Skeletal muscle satellite cell (primary cell): ENCODE results near the gene CLK2.
A peak's percentile ranks its signal among the peaks of the same experiment; 100 is the strongest.
"Not testable (repeated sequence)": the region's sequence is repeated elsewhere in the genome, so short reads cannot be mapped to it uniquely, and the experiment has no call there.

Source experiments
- H3K27me3 ChIP-seq: 2 replicates; pipeline ENCODE4 v1.7.0; 2013; ENCODE audit warnings: low read length; ENCODE audit not compliant: control insufficient read depth, insufficient read depth
- H3K36me3 ChIP-seq: 2 replicates; pipeline ENCODE4 v1.7.0; 2013; ENCODE audit warnings: mild to moderate bottlenecking, control low read depth, low read length; ENCODE audit not compliant: insufficient read depth
- H3K4me1 ChIP-seq: 2 replicates; pipeline ENCODE4 v1.7.0; 2013; ENCODE audit warnings: low read length; ENCODE audit not compliant: control insufficient read depth, insufficient read depth
- H3K4me2 ChIP-seq: 2 replicates; pipeline ENCODE4 v1.7.0; 2013; ENCODE audit warnings: mild to moderate bottlenecking, low read length
- H3K4me3 ChIP-seq: 2 replicates; pipeline ENCODE4 v1.7.0; 2013; ENCODE audit warnings: low read length
- H3K9ac ChIP-seq: 2 replicates; pipeline ENCODE4 v1.7.0; 2013; ENCODE audit warnings: mild to moderate bottlenecking, low read depth, low read length, moderate library complexity
- H3K9me3 ChIP-seq: replicated peaks from 2 replicates; pipeline ENCODE4 v1.7.0; 2013; ENCODE audit warnings: mild to moderate bottlenecking, control low read depth, low read length

The CLK2 gene

DNA sequence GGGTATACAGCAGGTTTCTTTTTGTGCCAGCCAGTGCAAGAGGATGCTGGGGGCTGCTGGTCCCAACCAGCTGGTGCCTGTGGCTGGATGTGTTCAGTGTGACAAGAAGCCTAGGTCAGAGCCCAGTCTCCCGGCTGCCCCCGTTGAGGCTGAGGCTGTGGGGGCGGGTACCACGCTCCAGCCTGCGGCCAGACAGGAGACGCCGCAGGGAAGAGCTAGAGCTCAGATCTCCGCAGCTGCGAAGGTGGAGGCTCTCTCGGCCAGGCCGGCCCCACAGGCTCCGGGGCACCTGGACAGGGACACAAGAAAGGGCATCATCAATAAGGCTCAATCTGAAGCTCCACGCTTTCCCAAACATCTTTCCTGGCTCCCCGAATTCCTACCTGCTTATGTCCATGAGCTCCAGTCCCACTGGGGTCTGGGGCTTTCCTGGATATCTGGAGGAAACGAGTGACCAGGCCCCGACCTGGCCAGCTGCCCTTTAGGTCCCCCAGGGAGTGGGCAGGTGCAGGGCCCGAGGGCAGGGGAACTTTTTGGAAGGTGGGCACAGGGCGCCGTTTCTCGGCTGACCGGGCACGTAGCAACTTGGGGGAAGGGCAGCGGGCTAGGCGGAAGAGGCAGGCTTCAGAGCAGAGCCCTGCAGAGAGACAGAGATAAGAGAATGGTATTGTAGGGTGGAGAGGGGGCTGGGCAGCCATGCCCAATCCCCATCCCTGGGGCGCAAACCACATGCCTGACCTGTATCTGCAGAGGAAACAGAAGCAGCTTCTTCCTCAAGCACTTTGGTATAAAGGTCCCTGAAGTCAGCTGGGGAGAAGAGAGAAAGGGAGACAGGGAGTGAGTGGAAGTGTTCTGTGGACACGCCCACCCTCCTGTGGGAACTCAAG lies 25.4 kb downstream of the CLK2 start:
- Histone ChIP-seq H3K36me3 (peaks cover 22% of the 10 kb centered on the region), H3K9ac (no peak overlapping the region), H3K9me3 (no peaks in the 10 kb centered on the region), H3K4me2 (no peak overlapping the region), H3K4me3 (no peak overlapping the region), H3K4me1 (peaks cover 23% of the 10 kb centered on the region), H3K27me3 (no peaks in the 10 kb centered on the region)

DNA sequence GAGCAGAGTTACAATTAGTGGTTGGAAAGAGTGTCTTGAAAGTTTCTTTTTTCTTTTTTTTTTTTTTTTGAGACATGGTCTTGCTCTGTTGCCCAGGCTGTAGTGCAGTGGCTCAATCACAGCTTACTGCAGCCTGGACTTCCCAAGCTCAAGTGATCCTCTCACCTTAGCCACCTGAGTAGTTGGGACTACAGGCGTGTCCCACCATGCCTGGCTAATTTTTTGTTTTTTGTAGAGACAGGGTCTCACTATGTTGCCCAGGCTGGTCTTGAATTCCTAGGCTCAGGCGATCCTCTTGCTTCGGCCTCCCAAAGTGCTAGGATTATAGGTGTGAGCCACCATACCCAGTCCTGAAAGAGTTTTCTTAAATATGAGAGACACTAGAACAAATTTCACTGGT lies 26.5 kb downstream of the CLK2 start:
- H3K4me3 ChIP-seq, H3K27me3 ChIP-seq, H3K9me3 ChIP-seq, H3K4me2 ChIP-seq, H3K9ac ChIP-seq: not testable (repeated sequence)
- Histone ChIP-seq H3K36me3 (peaks cover 22% of the 10 kb centered on the region), H3K4me1 (peaks cover 26% of the 10 kb centered on the region)

DNA sequence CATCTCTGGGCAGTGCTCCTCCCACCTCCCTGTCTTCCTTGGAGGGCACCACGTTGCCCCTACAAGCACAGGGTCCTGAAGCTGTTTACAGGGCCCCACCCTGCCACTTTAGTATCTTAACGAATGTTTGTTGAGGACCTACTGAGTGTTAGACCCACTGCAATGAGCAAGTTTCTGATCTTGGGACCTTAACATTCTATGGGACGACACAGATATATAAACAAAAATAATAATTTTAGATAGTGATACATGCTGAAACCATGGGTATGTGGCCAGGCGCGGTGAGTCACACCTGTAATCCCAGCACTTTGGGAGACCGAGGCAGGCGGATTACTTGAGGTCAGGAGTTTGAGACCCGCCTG lies 28.2 kb downstream of the CLK2 start:
- peak overlapping the region; percentile 72 for H3K9ac ChIP-seq
- no peaks in the 10 kb centered on the region for H3K27me3 ChIP-seq
- no peaks in the 10 kb centered on the region for H3K9me3 ChIP-seq
- peak overlapping the region; percentile 76 for H3K4me3 ChIP-seq
- peak overlapping the region; percentile 98 for H3K4me2 ChIP-seq
- peaks cover 23% of the 10 kb centered on the region for H3K4me1 ChIP-seq
- peaks cover 19% of the 10 kb centered on the region for H3K36me3 ChIP-seq

DNA sequence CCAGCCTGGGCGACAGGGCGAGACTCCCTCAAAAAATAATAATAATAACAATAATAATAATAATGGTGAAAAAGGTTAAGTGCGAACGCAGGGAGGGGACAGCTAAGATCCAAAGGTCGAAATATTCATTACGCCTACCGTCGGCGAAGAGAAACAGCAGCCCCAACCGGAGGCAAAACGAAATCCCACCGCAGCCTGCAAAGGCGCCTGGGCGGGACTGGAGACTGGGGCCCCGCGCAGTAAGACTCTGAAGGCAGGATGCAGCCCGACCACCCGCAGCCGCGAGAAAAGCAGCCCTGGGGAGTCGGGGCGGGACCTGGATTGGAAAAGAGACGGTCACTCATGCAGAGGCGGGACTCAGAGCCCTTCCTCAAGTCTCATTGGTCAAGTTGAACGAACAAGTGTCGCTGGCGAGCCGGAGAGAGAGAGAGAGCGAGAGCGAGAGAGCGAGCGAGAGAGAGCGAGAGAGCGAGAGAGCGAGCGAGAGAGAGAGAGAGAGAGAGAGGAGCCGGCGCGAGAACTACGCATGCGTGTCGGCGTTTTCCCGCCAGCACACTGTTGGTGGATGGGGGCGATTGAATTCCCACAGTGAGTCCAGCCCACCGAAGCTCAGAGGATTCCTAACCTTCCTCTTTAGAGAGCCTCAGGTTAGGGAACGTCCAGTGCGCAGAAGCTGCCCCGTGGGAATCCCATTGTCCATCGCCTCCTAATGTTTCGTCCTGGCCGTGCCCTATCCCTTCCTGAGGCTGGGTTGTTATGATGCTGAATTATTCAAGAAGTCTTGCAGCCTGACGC lies 28.7 kb downstream of the CLK2 start:
- Histone ChIP-seq H3K27me3 (no peaks in the 10 kb centered on the region), H3K36me3 (peaks cover 19% of the 10 kb centered on the region), H3K4me1 (peaks cover 23% of the 10 kb centered on the region), H3K4me3 (peak overlapping the region; percentile 76), H3K9me3 (no peaks in the 10 kb centered on the region), H3K4me2 (peak overlapping the region; percentile 98), H3K9ac (peak overlapping the region; percentile 81)

GRCh38 chr1:155242805-155243358 lies 30.4 kb downstream of the CLK2 start:
- Histone ChIP-seq H3K4me3 (peak overlapping the region; percentile 76), H3K9me3 (no peaks in the 10 kb centered on the region), H3K27me3 (no peaks in the 10 kb centered on the region), H3K4me2 (peak overlapping the region; percentile 98), H3K9ac (peak overlapping the region; percentile 81), H3K4me1 (peaks cover 23% of the 10 kb centered on the region), H3K36me3 (peaks cover 15% of the 10 kb centered on the region)

DNA sequence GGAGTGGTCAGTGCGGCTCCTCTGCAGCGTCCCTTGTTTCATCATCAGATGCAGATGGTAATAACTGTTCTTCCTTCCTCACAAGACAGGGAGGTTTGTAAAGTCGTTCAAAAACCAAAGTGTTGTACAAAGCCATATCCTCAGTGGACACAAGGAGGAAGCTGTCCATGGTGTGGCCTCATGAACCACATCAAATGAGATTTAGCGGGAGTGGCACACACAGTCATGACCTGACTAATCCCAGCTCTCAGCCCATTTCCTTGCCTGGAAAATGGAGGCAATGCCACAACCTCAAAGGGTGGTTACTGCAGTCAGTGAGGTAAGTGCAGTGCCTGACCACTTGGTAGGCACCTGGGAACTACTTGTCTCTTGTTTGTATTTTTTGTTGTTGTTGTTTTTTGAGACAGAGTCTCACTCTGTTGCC lies 31.5 kb downstream of the CLK2 start:
- no peak overlapping the region for H3K4me3 ChIP-seq
- no peaks in the 10 kb centered on the region for H3K9me3 ChIP-seq
- H3K27me3 ChIP-seq, result no peaks in the 10 kb centered on the region
- peaks cover 11% of the 10 kb centered on the region for H3K36me3 ChIP-seq
- peaks cover 26% of the 10 kb centered on the region for H3K4me1 ChIP-seq
- no peak overlapping the region for H3K4me2 ChIP-seq
- no peak overlapping the region for H3K9ac ChIP-seq

DNA sequence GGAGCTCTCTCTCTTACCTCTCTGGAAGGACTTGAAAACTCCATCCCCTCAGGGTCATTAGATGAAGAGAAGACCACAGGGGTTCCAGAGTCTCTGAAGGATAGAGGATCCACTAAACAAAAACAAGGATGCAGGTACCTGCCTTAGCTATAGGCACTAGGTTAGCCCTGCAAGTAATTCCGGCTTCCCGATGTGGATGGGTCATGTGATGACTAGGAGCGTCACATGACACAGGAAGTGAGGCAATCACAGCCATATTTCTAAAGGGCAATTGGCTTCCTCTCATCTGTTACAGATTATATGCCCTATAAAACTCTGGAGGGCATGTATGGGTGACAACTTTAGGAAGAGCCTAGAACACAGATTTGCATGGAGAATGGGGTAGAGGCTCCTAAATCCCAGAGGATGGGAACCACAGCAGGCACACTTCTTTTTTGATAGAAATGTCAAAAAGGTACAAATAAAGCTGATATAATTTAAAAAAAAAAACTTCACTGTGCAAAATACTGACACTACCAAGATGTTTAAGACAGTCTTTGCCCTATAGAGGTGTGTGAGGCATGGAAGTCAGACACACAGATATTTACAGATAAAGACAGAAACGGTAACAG lies 32.1 kb downstream of the CLK2 start:
- Histone ChIP-seq H3K27me3 (no peaks in the 10 kb centered on the region), H3K4me1 (peaks cover 32% of the 10 kb centered on the region), H3K4me2 (peak overlapping the region; percentile 76), H3K9ac (peak overlapping the region; percentile 61), H3K4me3 (peak overlapping the region; percentile 70), H3K36me3 (peaks cover 15% of the 10 kb centered on the region), H3K9me3 (no peaks in the 10 kb centered on the region)

- Histone ChIP-seq H3K27me3 (no peaks in the 10 kb centered on the region), H3K4me3 (no peak overlapping the region), H3K9ac (no peak overlapping the region), H3K4me1 (peaks cover 12% of the 10 kb centered on the region), H3K4me2 (no peak overlapping the region), H3K9me3 (no peaks in the 10 kb centered on the region), H3K36me3 (peaks cover 19% of the 10 kb centered on the region)
These were observed 36.9 kb downstream of the CLK2 start for GRCh38 chr1:155236451-155236850.

DNA sequence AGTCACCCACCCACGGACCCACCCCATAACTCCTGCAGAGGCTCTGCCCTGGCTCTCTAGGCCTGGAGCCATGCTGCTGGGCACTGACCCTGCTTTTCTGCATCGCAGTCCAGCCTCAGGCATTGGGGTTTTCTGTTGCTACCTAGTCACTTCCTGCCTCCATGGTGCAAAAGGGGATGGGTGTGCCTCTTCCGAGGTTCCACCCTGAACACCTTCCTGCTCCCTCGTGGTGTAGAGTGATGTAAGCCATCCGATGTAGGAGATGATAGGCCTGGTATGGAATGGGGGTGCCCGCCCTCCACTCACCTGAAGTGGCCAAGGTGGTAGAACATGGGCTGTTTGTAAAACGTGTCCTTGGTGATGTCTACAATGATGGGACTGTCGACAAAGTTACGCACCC lies 37.9 kb downstream of the CLK2 start:
- not testable (repeated sequence) for H3K4me3 ChIP-seq, H3K4me1 ChIP-seq, H3K27me3 ChIP-seq, H3K4me2 ChIP-seq, H3K9ac ChIP-seq, H3K9me3 ChIP-seq
- peaks cover 19% of the 10 kb centered on the region for H3K36me3 ChIP-seq

- not testable (repeated sequence) for H3K4me1 ChIP-seq, H3K4me3 ChIP-seq, H3K4me2 ChIP-seq, H3K9ac ChIP-seq, H3K9me3 ChIP-seq, H3K27me3 ChIP-seq
- H3K36me3 ChIP-seq, result peaks cover 16% of the 10 kb centered on the region
These were observed 39.8 kb downstream of the CLK2 start for GRCh38 chr1:155233502-155233901.
